Gastrocnemius medialis (tissue), 4 donors: ENCODE measurements around the gene NIPAL1.

Experiments
- POLR2A ChIP-seq, 2 donors: fragments of 450-650 bp; IDR thresholded peaks; one replicate each; pipeline ENCODE4 v1.6.1; 2017; ENCODE audit warnings: antibody characterized with exemption in 2 of 2, mild to moderate bottlenecking in 2 of 2, moderate library complexity in 2 of 2
- TF ChIP-seq, protein P1 (sequence below), 5 experiments: fragments of 450-650 bp in 3 of 5; fragments of 200-600 bp in 2 of 5; sonication (generic) in 2 of 5; IDR thresholded peaks in 4 of 5; conservative IDR thresholded peaks in 1 of 5; 1 replicate in 4 of 5; 2 replicates in 1 of 5; pipeline ENCODE4 v1.5.1; 2016 to 2019; ENCODE audit warnings: antibody characterized with exemption in 5 of 5, mild to moderate bottlenecking in 3 of 5, moderate library complexity in 3 of 5

DNA sequence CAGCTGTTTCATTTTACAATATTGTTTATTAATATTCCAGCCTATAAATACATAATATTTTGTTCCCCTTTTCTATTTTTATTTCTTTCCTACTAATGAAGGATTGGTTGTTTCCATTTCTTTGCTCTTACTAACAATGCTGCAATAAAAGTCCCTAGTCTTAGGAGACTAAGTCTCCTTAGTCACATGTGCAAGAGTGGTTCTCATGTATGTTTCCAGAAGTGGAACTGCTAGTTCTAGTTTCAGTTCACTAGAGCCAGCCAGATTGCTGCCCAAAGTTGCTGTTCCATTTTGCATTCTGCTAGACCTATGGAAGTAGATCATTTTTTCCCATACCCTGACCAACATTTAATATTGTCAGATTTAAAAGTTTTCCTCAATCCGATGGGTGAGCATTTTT lies 44.4 kb upstream of the NIPAL1 start:
- TF ChIP-seq, protein P1, sequence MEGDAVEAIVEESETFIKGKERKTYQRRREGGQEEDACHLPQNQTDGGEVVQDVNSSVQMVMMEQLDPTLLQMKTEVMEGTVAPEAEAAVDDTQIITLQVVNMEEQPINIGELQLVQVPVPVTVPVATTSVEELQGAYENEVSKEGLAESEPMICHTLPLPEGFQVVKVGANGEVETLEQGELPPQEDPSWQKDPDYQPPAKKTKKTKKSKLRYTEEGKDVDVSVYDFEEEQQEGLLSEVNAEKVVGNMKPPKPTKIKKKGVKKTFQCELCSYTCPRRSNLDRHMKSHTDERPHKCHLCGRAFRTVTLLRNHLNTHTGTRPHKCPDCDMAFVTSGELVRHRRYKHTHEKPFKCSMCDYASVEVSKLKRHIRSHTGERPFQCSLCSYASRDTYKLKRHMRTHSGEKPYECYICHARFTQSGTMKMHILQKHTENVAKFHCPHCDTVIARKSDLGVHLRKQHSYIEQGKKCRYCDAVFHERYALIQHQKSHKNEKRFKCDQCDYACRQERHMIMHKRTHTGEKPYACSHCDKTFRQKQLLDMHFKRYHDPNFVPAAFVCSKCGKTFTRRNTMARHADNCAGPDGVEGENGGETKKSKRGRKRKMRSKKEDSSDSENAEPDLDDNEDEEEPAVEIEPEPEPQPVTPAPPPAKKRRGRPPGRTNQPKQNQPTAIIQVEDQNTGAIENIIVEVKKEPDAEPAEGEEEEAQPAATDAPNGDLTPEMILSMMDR (IDR thresholded peaks at IDR 0.05 in 4 of 5, conservative IDR thresholded peaks at IDR 0.05 in 1 of 5): no peak
- no peak for TF ChIP-seq POLR2A (IDR thresholded peaks at IDR 0.05)
